Hematopoietic multipotent progenitor cell treated with erythropoietin and hydrocortisone succinate and interleukin-3 and kit ligand, for 6 days (in vitro differentiated cells): ENCODE results near the gene CPM.

Experiments
- DNase-seq: peaks from one replicate; pipeline ENCODE4 v3.0.0-alpha.2; 2015

CPM gene

DNA sequence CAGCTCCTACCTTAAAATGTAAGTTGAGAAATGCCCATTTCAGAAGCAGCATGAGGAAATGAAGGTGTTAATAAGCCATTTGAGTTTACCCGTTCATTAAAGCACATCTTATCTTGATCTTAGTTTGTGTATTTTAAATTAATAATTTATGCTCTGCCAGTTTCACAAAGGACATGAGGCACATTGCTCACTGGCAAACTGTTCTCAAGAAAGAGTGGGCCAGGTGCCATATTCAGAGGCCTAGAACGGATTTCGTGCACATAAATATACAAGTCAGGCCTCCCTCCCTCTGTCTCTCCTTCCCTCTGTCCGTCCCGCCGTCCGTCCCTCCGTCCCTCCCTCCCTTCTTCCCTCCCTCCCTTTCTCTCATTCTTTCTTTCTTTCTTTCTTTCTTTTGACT, 29.5 kb downstream of the CPM start:
- DNase-seq = no peak

DNA sequence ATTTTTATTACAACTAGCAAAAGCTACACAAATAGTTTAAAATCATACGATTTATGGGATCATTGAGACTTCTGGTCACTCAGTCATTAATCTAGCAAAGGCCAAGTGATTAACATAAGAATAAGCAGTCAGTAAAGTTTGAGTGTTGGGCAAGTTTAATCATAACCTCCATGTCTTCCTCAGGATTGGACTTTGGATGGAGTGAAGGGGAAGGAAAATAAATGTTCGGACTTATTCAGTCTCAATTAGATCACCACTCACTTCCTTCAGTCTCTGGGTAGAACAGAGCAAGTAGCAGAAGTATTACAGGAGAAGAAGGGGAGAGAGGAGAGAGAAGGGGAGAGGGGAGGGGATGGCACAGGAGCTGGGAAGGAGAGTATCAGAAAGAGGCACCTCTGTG, 31.4 kb downstream of the CPM start:
- DNase-seq = no peak

DNA sequence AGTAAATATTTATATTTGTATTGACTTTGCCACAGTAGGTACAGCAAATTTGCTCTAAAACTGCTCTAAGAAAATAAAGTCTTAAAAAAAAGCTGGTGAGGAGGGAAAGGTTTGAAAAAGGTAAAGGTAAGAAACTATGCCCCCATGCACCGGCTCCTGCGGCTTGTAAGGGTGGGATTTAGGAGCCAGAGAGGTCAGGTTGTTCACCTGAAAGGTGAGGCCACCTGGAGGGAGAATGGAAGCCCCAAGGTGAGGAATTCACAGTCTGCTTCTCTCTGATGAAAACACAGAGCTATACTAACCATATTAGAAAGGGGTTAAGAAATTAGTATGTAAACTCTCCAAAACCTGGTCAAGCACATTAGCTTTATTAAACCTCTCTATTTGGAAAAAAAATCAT, 31.8 kb downstream of the CPM start:
- DNase-seq = no peak

DNA sequence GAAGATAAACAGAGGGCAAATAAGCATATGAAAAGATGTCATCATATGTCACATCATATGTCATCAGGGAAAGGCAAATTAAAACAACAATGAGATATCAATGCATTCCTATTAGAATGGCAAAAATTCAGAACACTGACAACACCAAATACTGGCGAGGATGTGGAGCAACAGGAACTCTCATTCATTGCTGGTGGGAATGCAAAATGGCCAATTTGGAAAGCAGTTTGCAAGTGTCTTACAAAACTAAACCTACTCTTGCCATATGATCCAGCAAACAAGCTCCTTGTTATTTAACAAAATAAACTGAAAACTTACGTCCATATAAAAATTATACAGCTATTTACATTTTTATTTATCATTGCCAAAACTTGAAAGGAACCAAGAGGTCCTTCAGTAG, 32.7 kb downstream of the CPM start:
- DNase-seq = no peak

DNA sequence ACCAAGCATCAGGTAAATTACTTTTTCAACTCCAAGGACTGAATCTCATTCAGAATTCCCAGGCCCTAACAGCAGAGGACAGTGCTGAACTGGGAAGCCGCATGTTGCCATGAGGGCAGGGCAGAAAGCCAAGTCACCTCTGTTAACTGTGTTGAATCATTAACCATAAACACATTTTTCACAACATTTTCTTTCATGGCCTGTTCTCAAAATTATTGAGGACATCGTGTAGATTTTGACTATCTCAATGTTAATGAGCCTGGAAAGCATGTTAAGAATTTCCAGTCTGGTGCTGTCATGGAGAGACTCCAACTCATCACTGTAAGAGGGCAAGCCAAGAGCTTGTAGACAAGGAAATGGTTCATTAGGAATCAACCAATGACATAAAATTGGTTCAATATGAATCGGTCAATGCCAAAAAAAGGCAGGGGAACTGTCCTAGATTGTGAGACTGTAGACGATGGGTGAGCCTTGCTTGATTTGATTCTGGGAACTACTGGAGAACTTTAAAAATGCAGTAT, 33.7 kb downstream of the CPM start:
- no peak for DNase-seq

DNA sequence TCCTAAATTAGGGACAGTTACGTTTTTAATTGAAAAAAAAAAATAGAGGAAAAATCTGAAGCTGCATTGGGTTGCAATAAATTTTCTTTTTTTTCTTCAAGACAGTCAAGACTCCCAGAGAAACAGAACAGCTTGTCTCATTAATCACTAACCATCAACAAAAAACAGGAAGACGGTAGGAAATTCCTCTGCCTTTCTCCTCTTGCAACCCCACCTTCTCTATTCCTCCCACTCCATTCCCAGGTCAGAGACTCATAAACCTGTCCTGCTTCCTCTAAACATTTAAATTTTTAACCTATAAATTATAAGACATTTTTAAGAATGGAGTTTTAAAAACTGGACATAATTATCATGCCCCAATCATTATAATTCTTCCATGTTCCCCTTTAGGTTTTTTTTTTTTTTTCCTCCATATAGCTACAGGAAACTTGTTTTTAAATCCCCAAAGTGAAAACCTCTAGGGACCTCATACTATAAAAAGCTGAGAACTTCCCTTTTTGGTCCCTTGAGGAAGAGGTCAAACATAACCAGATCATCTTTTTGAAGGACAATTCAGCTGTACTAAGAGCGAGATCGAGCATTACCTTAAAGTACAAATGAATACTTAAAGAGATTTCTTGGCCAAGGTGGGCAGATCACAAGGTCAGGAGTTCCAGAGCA, 36.0 kb downstream of the CPM start:
- no peak for DNase-seq

DNA sequence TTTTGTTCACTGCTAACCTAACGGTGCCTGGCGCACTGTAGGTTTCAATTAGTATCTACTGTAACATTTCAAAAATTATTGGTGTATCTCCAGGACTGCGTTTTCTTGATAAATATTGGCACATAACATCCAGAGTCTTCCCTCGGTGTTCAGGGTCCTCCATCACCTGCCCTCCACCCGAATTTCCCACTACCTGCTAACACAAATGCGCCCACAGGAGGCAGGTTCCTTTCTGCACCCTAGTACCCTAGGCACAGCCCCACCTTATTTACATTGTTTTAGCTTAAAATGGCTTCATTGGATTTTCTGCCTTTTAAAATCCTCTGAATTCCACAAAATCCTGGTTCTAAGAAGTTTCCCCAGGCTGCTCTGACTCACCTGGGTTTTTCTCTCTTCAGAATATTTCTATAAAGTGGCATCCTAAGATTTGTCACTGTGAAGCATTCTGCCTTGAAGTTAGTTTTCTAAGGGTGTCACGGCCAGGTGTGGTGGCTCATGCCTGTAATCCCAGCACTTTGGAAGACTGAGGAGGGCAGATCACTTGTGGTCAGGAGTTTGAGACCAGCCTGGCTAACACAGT, 38.6 kb downstream of the CPM start:
- no peak for DNase-seq

DNA sequence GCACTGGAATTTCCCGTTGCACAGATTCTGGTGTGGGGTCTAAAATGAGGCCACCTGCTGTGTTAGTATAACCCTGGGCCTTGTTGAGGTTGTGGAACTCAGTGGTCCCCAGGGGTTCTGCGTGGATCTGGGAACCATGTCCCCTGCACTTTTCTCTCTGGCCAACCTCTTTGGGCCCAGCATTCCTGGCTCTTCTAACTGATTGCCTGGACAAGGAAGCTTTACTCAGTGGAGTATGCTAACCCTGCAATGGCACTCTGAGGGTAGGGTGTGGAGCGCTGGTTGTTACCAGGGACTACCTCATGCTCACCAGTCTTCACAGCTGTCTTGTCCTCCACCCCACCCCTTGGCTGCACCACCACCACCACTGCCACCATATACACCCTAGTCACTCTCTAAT, 39.2 kb downstream of the CPM start:
- DNase-seq = no peak

DNA sequence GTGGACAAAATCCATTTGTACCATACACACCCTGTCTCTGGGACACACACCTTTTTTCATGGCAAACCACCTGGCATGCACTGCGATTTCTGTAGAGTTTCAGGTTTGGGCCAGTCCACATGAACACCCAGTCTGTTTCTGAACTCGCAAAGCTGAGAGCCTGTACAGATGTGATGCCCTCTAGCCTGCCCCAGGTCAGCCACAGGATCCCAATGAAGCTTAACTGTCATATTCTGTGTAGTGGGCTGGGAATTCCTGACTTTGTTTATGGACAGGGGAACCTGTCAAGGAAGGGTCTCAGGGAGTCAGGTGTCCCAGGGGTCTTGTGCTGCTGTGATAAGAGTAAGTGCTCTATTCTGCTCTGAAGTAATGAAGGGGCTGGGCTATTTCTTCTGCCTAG, 39.8 kb downstream of the CPM start:
- no peak for DNase-seq

DNA sequence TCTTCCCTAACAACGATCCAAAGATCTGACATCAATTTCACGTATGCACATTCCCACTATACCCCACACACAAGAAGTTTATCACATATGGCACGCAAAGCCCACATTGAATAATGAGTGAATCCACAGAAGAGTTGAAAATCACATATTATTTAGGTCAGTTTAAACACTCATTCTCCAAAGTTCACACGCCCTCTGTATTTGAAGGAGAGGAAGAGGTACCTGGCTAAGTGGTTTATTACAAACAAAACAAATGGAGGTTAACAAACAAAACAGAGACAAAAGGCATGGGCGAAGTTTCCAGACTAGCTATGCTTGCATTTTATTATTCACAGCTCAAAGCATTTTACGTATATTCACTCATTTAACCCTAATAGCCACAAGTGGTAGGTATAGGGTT, 41.8 kb downstream of the CPM start:
- DNase-seq = no peak

DNA sequence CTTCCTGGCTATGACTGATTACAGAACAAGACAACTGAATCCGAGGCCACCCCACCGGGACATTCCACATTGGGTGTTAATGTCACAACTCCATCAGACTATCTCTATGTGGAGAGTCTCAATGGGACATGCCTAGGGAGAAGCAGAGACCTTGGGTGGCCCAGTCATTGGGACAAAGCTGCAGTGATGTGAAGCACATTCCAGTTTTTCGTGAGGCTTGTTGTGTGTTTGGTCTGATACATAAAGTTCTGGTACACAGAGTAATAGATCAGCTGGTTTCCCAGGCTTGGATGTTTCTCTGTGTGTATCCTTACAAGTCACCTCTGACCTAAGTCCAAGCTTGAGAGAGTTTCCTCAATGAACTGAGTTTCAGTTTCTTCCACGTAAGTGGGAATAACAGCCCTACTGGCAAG, 42.3 kb downstream of the CPM start:
- DNase-seq = no peak

DNA sequence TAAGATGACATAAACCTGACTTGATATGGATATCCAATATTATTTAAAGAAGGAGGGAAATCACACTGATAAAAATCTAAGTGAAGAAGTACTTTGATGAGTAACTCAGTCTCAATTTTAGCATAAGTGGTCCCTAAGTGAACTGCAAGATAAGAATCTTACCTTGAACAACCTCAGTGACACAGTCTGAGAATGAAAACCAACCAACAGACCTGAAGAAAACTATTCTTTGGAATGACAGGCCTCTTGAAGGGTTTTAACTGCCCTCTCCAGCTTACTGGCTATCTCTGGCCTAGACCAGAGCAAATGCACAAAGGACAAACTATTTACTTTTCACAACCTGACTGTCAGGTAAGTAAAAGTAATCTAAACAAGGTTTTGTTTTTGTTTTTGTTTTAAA, 44.7 kb downstream of the CPM start:
- DNase-seq = no peak

DNA sequence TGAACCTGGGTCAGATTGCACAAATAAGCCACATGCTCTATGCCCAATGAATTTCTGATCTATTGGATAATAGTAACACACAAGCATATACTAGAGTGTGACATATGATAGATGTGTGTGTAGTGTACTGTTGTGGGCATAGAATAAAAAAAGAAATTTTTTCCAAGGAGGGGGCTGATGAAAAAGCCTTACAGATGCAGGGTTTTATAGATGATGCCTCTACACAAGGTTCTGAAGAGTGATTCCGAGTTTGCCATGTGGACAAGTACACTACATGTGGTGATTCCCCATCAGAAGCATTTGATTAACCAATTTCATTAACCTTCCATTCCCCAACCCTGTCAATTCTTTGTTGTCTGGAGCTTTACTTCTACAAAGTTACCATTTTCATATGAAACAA, 45.3 kb downstream of the CPM start:
- no peak for DNase-seq

DNA sequence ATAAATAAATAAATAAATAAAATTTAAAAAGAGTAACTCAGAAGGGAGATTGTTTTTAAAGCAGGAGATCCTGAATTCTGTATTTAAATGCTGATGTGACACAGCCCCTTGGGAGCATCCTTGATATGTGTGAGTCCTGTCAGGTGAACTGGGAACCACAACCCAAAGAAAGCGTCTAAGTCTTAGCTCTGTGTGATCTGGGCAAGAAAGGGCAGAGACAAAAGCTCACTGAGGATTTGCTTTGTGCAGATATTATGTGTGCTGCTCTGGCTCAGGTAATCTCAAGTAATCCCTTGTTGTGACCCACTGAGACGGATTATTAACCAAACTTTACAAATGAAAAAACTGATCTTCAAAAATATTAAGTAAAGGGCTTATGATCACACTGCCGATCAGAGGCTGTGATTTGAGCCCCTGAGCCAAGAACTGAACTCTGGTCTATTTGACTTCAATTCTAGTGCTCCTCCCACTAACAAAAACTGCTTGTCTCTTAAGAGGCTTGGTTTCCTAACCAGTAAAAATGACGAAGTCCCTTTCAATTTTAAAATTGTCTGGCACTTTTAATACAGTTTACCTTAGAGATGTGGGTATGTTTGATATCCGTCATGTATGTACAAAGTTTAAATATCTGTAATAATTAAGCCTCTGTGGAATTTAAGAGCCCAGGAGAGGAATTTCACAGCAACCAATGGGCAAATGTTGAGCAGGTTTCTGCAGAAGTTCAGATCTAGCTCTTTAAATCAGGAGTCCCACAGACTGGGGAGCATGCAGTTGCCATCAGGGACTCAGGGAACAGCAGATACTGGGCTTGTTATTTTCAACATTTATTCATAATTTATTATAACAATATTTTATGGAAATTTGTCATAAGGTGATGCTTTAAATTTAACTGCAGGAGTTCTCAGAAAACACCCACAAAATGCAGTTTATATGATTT, 46.1 kb downstream of the CPM start:
- no peak for DNase-seq

DNA sequence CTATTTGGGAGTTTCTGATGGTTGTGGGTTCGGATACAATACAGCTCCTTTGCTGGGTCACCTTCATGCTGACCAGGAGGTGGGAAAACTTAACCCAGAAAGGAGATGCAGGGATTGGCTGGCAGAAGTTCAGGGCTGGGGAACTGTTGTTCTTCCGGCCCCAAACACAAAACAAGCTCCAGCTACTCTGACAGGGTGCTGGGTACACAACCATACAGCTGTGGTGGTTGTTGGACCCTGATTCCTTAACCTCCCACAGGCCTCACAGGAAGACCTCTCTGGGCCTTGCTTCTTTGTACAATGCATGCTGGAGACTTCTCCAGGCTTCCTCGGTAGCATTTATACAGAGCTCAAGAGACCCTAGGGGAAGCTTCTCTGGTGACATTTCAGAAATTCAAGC, 47.6 kb downstream of the CPM start:
- no peak for DNase-seq

DNA sequence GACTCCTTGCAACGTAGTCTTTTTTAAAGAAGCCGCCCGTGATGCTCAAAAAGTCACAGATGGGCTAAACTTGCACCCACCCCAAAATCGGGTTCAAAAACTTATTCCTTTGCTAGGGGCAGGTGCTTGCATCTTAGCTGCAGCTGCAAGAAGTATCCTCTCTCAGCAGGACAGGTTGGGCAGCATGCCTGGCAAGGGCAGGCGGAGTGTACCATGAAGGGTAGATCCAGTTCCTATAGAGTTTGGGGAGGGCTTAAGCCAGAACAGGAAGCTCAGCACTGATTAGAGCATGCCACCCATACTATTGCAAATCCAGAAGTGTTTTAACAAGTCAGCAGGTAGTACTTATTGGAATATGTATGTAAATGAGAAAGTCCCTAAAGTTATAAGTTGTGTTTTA, 48.7 kb downstream of the CPM start:
- DNase-seq = no peak

DNA sequence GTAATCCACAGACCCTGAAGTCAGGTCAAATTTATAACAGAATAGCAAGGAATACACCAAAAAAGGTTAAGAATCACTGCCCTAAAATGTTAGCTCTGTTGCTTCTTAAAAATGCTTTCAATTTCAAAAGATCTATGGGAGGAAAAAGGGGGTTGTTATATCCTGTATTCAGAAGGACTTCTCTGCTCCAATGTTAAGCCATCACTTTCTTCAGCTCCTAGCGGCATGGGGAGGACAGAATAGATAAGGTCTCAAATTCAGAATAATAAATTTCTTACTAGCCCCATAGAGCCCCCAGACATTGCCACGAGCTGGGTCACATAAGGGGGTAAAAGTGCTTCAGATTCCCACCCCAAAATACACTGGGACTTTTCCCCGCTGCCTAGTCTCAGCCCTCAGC, 49.8 kb downstream of the CPM start:
- DNase-seq = no peak

DNA sequence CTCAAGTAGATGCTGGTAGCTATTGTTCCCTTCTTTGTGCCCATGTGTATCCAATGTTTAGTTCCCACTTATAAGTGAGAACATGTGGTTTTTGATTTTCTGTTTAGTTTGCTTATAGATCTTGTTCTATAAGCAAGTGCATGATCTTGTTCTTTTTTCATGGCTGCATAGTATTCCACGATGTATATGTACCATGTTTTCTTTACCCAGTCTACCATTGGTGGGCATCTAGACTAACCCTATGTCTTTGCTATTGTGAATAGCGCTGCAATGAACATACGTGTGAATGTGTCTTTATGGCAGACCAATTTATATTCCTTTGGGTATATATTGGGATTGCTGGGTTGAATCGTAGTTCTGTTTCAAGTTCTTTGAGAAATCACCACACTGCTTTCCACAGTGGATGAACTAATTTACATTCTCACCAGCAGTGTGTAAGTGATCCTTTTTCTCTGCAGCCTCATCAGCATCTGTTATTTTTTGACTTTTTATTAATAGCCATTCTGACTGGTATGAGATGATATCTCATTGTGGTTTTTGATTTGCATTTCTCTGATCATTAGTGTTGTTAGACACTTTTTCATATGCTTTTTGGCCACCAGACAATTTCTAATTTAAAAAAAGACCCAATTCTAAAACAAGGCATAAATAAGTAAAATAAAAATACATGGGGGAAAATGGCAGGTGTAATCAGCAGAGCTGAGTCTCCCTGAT, 50.6 kb downstream of the CPM start:
- no peak for DNase-seq

DNA sequence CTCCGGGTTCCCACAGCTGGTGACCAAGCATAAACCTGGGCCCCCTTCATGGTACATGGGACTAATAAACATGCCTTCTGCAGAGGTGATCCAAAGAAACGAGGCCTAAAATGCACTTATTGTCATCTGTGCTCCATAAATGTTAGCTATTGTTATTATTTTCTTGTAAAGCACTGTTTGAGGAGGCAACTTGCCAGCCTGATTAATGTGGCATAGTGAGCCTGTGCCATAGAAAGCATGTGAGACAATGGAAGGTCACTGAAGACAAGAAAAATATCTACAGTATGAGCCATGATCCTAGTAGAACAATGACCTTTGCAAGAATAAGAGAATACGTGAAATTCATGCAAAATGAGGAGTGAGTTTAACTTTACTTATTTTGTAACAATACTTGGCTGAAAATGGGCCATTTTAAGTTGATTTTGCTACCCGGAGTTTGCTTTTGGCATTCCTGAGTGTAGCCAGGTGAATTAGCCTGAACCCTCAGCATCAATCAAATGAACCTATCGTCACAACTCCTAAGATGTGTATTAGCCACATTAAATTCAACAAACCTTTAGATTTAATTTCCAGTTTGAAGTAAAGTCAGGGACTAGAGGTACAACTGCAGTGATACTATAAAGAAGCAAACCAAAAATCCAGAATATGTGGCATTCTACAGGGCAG, 52.2 kb downstream of the CPM start:
- DNase-seq = no peak

DNA sequence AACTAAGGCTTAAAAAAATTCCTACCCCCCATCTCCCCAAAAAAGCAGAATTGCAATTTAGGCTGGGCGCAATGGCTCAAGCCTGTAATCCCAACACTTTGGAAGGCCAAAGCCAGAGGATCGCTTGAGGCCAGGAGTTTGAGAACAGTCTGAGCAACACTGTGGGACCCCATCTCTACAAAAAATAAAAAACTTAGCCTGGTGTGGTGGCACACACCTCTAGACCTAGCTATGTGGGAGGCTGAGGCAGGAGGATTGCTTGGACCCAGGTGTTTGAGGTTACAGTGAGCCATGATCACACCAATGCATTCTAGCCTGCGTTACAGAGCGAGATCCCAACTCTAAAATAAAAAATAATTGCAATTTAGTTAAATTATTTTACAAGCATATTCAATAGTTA, 54.1 kb downstream of the CPM start:
- no peak for DNase-seq

DNA sequence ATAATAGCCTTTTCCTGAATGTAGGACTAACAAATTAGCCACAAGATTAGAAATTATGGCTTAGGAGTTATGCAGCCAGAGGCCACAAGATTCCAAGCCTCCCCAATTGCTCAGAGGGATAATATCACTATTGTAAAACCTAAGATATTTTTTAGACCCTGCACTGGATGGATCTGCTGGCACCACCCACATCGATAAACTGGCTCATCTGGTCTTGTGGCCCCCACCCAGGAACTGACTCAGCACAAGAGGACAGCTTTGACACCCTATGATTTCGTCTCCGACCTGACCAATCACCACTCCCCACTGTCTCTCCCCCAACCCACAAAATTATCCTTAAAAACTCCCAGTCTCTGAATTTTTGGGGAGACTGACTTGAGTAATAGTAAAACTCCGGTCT, 54.7 kb downstream of the CPM start:
- no peak for DNase-seq

DNA sequence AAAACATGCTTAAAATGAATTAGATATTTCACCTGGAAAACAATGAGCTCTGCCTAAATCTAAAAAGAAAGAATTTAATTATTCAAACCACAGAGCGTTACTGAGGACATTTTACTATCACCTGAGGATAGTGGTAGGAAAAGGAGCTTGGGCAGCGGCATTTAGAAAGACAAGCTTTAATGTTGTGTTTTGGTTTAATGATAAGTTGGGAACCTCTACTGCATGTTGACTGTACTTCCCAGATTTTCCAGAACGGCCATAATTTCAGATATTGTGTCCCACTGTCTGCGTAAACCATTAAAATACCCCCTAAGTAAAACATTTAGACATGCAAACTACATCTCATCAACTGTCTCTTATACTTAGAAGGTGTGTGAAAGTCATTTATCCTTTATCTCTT, 55.4 kb downstream of the CPM start:
- no peak for DNase-seq

DNA sequence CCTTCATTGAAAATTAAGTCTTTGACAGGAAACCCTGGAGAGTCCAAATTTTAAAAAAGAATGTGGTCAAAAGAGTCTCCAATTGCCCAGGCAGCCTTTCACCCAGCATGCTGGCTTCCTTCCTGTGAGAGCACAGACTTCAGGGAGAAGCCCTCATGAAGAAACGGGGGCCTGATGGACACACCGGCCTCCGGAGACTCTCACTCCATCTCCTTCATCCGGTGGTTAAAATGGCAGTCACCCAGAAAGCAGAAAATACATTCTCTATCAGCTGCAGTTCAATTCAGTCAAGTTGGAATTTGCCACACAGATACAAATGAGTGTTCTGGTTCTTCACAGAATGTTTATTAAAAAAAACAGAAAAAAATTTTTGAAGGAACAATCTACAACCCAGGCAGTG, 56.5 kb downstream of the CPM start:
- no peak for DNase-seq
